Measurements from ENCODE around the gene TCERG1L.

GRCh38 chr10:131169146-131169545 lies 142.4 kb downstream of the TCERG1L start:
- TF ChIP-seq POLR2A (IDR thresholded peaks at IDR 0.05), result no peak
- TF ChIP-seq CTCF (IDR thresholded peaks at IDR 0.05), result no peak
- TF ChIP-seq EP300 (IDR thresholded peaks at IDR 0.05), result no peak

All from tibial nerve (tissue), 4 donors.